ENCODE data around the gene ZBTB9. TPM values are rescaled to one million over a fixed set of nuclear protein-coding genes. Genes with fewer than 3 reads are reported as not detected.

ZBTB9 gene
- total and polyA plus RNA-seq, 8 donors, result 0.45 to 7.8 (median 2.6) TPM; not detected in 1

GRCh38 chr6:33415831-33416230 is 38.5 kb upstream of the ZBTB9 start:
- whole genome bisulfite sequencing, 5 donors, result 64 to 77% (median 72%) methylated on average over 8 to 9 of the region's 9 CpGs
- H3K36me3 ChIP-seq, result peaks cover 32 to 46% (median 44%) of the 10 kb centered on the region in 4 donors
- H3K4me1 ChIP-seq, result peaks cover 45 to 88% (median 77%) of the 10 kb centered on the region in 4 donors
- no peaks in the 10 kb centered on the region for H3K27me3 ChIP-seq
- peak overlapping the region in 3 of 5 donors; percentile 92 to 95 (median 93) for H3K27ac ChIP-seq
- intact Hi-C loops (cut with DNase I; ENCODE audit: low total_unique reads), result no loop called here
- H3K9me3 ChIP-seq, result no peaks in the 10 kb centered on the region
- peak overlapping the region in 1 of 4 donors; percentile 83 for H3K4me3 ChIP-seq
- TF ChIP-seq POLR2AphosphoS5 (IDR thresholded peaks at IDR 0.05) (no peak), POLR2A (IDR thresholded peaks at IDR 0.05) (no peak)
- no peak for DNase-seq

- peak overlapping the region in 4 of 5 donors; percentile 92 to 95 (median 94) for H3K27ac ChIP-seq
- TF ChIP-seq POLR2A (IDR thresholded peaks at IDR 0.05) (no peak), CTCF (IDR thresholded peaks at IDR 0.05) (no peak), EP300 (IDR thresholded peaks at IDR 0.05) (no peak), POLR2AphosphoS5 (IDR thresholded peaks at IDR 0.05) (no peak)
- no peaks in the 10 kb centered on the region for H3K9me3 ChIP-seq
- H3K36me3 ChIP-seq, result peaks cover 32 to 46% (median 44%) of the 10 kb centered on the region in 4 donors
- intact Hi-C loops (cut with DNase I; ENCODE audit: low total_unique reads), result no loop called here
- H3K4me3 ChIP-seq, result peak overlapping the region; percentile 57 to 83 (median 76)
- peaks cover 43 to 86% (median 72%) of the 10 kb centered on the region in 4 donors for H3K4me1 ChIP-seq
- no peaks in the 10 kb centered on the region for H3K27me3 ChIP-seq
- WGBS, 5 donors, result 30 to 47% (median 38%) methylated on average over 12 of the region's 12 CpGs
- no peak for DNase-seq
Measured at GRCh38 chr6:33416386-33417127, 37.8 kb upstream of the ZBTB9 start.

GRCh38 chr6:33417128-33417902 is 37.1 kb upstream of the ZBTB9 start:
- no peaks in the 10 kb centered on the region for H3K27me3 ChIP-seq
- no peak for TF ChIP-seq POLR2A (IDR thresholded peaks at IDR 0.05)
- TF ChIP-seq CTCF (IDR thresholded peaks at IDR 0.05), result no peak
- TF ChIP-seq EP300 (IDR thresholded peaks at IDR 0.05), result no peak
- TF ChIP-seq POLR2AphosphoS5 (IDR thresholded peaks at IDR 0.05), result no peak
- intact Hi-C loops (cut with DNase I; ENCODE audit: low total_unique reads), result no loop called here
- peaks cover 36 to 79% (median 65%) of the 10 kb centered on the region in 4 donors for H3K4me1 ChIP-seq
- peak overlapping the region; percentile 57 to 83 (median 76) for H3K4me3 ChIP-seq
- peaks cover 32 to 44% (median 42%) of the 10 kb centered on the region in 4 donors for H3K36me3 ChIP-seq
- no peaks in the 10 kb centered on the region for H3K9me3 ChIP-seq
- 0 to 2% (median 1%) methylated on average over 19 to 25 of the region's 25 CpGs for WGBS, 5 donors
- no peak for DNase-seq
- peak overlapping the region; percentile 77 to 95 (median 93) for H3K27ac ChIP-seq

GRCh38 chr6:33417903-33418689 is 36.3 kb upstream of the ZBTB9 start, which contains the start of gene CUTA:
CUTA (minus strand) TSS chr6:33418107; CDS start chr6:33418000, 107 bp downstream.
- WGBS, 5 donors, result 0 to 3% (median 1%) methylated on average over 17 to 51 of the region's 51 CpGs
- Histone ChIP-seq H3K9me3 (no peaks in the 10 kb centered on the region), H3K4me1 (peaks cover 33 to 71% (median 58%) of the 10 kb centered on the region in 4 donors), H3K27ac (peak within 1 kb of the TSS; percentile 77 to 95 (median 93)), H3K36me3 (peaks cover 31 to 36% (median 34%) of the 10 kb centered on the region in 4 donors), H3K27me3 (no peaks in the 10 kb centered on the region), H3K4me3 (peak within 1 kb of the TSS; percentile 57 to 83 (median 76))
- DNase-seq, result peak; percentile 99 to 100
- intact Hi-C loops (cut with DNase I; ENCODE audit: low total_unique reads), result no loop called here
- TF ChIP-seq CTCF (IDR thresholded peaks at IDR 0.05) (peak in 1 of 7 experiments; percentile 22), EP300 (IDR thresholded peaks at IDR 0.05) (no peak), POLR2AphosphoS5 (IDR thresholded peaks at IDR 0.05) (peak; percentile 83 to 95 (median 93)), POLR2A (IDR thresholded peaks at IDR 0.05) (peak in 2 of 4 donors; percentile 31 to 75)
